PC-9 (cell line): ENCODE data around the gene MXD4. TPM values are rescaled to one million over a fixed set of nuclear protein-coding genes. Genes with fewer than 3 reads are reported as not detected.

Source experiments
- BruUV-seq: library from RNA; stranded (reverse); fragments of 400-500 nt; replicated peaks from 2 replicates; lab custom pipeline; 2021; lab: Mats Ljungman, UMichigan
- CTCF ChIA-PET: fragments of 300-600 bp; sonication (Branson Sonifier 250); formaldehyde crosslinking; loops from one replicate; lab custom pipeline; 2022; ENCODE audit warnings: antibody characterized with exemption; lab: Charles Lee
- POLR2A ChIA-PET: fragments of 300-600 bp; sonication (Branson Sonifier 250); formaldehyde crosslinking; loops from one replicate; lab custom pipeline; 2022; ENCODE audit warnings: antibody characterized with exemption; ENCODE audit not compliant: unreplicated experiment; lab: Charles Lee
- DNase-seq, 2 experiments: peaks; one replicate each; pipeline versions ENCODE4 v3.0.0 to v3.0.0-alpha.2; 2015 to 2022; ENCODE audit warnings: mixed read lengths in 1 of 2
- H2AFZ ChIP-seq: fragments of 200-600 bp; sonication (generic); 2 replicates; pipeline ENCODE4 v1.8.1; 2017; ENCODE audit warnings: antibody characterized with exemption
- H3F3A ChIP-seq: fragments of 200-600 bp; sonication (generic); 2 replicates; pipeline ENCODE4 v1.8.1; 2017; ENCODE audit warnings: antibody characterized with exemption, mild to moderate bottlenecking, low read depth; ENCODE audit not compliant: insufficient read depth
- H3K27ac ChIP-seq: fragments of 200-600 bp; sonication (generic); 2 replicates; pipeline ENCODE4 v1.6.1; 2016; ENCODE audit warnings: mixed run types
- H3K27me3 ChIP-seq: fragments of 200-600 bp; sonication (generic); 2 replicates; pipeline ENCODE4 v1.6.1; 2016; ENCODE audit warnings: low read depth, mixed run types; ENCODE audit not compliant: insufficient read depth
- H3K36me3 ChIP-seq: fragments of 200-600 bp; sonication (generic); 2 replicates; pipeline ENCODE4 v1.6.1; 2016; ENCODE audit warnings: low read depth, mixed run types
- H3K4me1 ChIP-seq: fragments of 200-600 bp; sonication (generic); replicated peaks from 2 replicates; pipeline ENCODE4 v1.6.1; 2016; ENCODE audit warnings: mixed run types; ENCODE audit not compliant: insufficient read depth
- H3K4me2 ChIP-seq: fragments of 200-600 bp; sonication (generic); 2 replicates; pipeline ENCODE4 v1.6.1; 2017; ENCODE audit warnings: mixed run types
- H3K4me3 ChIP-seq: fragments of 200-600 bp; sonication (generic); 2 replicates; pipeline ENCODE4 v1.6.1; 2016; ENCODE audit warnings: mixed run types
- H3K79me2 ChIP-seq: fragments of 200-600 bp; sonication (generic); 2 replicates; pipeline ENCODE4 v1.6.1; 2017; ENCODE audit warnings: low read depth, mixed run types
- H3K9me2 ChIP-seq: fragments of 200-600 bp; sonication (generic); 2 replicates; pipeline ENCODE4 v1.8.1; 2017; ENCODE audit warnings: mild to moderate bottlenecking; ENCODE audit not compliant: insufficient read depth
- H3K9me3 ChIP-seq: fragments of 200-600 bp; sonication (generic); 2 replicates; pipeline ENCODE4 v1.8.1; 2016; ENCODE audit warnings: low read depth; ENCODE audit not compliant: insufficient read depth
- H4K20me1 ChIP-seq: fragments of 200-600 bp; sonication (generic); 2 replicates; pipeline ENCODE4 v1.8.1; 2017; ENCODE audit not compliant: insufficient read depth
- CTCF ChIP-seq: fragments of 200-600 bp; sonication (generic); conservative IDR thresholded peaks from 2 replicates; pipeline ENCODE4 v1.6.1; 2017; ENCODE audit warnings: mixed run types, antibody characterized with exemption, mild to moderate bottlenecking, moderate library complexity
- EZH2 ChIP-seq: fragments of 200-600 bp; sonication (generic); IDR thresholded peaks from 2 replicates; pipeline ENCODE4 v1.8.0; 2017; ENCODE audit warnings: antibody characterized with exemption, low read depth
- intact Hi-C: fragments of 100-400 bp; cut with micrococcal nuclease; formaldehyde crosslinking; loops from one replicate; pipeline ENCODE4 v1.10.0; 2022; ENCODE audit not compliant: unreplicated experiment
- total RNA-seq: library from RNA; stranded (reverse); gene quantifications from 2 replicates; pipeline ENCODE4 v1.2.3, GENCODE V29; 2021

The MXD4 gene
- total RNA-seq, 1 experiment from 2014 or later = 37.0 TPM

DNA sequence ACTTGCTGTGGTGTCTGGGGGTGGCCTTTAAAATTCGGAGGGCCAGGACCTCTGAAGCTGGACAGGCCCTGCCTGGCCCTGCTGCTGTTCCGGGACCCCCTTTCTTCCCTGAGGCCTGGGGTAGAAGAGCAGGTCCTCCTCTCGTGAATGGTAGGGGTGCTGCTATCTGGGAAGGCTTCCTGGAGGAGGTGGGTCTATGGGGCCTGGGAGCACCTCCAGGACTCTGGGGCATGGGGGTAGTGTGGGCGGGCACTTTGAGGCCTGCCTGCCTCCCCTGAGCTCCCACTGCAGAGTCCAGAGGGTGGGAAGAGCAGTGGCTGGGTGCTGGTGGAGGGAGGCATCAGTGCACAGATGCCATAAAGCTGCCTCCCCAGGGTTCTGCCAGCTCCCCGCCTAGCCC, 4.9 kb upstream of the MXD4 start:
- Histone ChIP-seq H3K4me1 (peaks cover 3% of the 10 kb centered on the region; the same call in 1 of the 2 replicates), H3K27ac (no peak overlapping the region), H3K36me3 (no peaks in the 10 kb centered on the region), H4K20me1 (no peaks in the 10 kb centered on the region), H3K27me3 (peaks cover 45% of the 10 kb centered on the region), H2AFZ (no peak overlapping the region), H3K4me2 (no peak overlapping the region), H3K79me2 (no peaks in the 10 kb centered on the region), H3F3A (no peaks in the 10 kb centered on the region), H3K4me3 (no peak overlapping the region), H3K9me3 (no peaks in the 10 kb centered on the region), H3K9me2 (no peaks in the 10 kb centered on the region)
- no TSS peak for BruUV-seq
- TF ChIP-seq CTCF (no peak), EZH2 (no peak)
- POLR2A ChIA-PET = no interaction called here
- CTCF ChIA-PET = no interaction called here
- intact Hi-C loops = no loop called here
- DNase-seq = no peak

DNA sequence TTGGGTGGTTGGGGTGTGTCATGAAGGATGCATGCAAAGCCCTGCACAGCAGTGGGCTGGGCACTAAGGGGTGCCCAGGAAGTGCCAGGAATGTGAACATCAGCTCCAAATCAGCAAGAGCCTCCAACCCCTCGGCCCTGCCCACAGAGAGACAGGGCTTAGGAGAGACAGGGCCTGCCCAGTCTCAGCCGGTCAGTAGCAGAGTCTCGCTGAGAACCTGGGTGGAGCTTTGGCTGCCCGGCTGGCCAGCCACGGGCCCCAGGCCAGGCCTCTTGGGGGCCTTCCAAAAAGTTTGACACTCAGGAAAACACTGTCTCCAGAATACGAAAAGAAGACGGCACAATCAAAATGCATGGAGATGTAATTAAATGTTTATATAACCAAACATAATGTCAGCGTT, 4.3 kb upstream of the MXD4 start:
- no peak overlapping the region for H3K4me2 ChIP-seq
- no peaks in the 10 kb centered on the region for H3K9me3 ChIP-seq
- H3K4me3 ChIP-seq = no peak overlapping the region
- no TSS peak for BruUV-seq
- H3K9me2 ChIP-seq = no peaks in the 10 kb centered on the region
- no peaks in the 10 kb centered on the region for H3K79me2 ChIP-seq
- ChIA-PET POLR2A (no interaction called here), CTCF (no interaction called here)
- H3K36me3 ChIP-seq = no peaks in the 10 kb centered on the region
- H3K27me3 ChIP-seq = peaks cover 38% of the 10 kb centered on the region
- DNase-seq = no peak
- no peak for TF ChIP-seq CTCF
- TF ChIP-seq EZH2 = no peak
- H2AFZ ChIP-seq = no peak overlapping the region
- no peak overlapping the region for H3K27ac ChIP-seq
- peaks cover 3% of the 10 kb centered on the region; the same call in 1 of the 2 replicates for H3K4me1 ChIP-seq
- no peaks in the 10 kb centered on the region for H3F3A ChIP-seq
- intact Hi-C loops = no loop called here
- H4K20me1 ChIP-seq = no peaks in the 10 kb centered on the region

- intact Hi-C loops = no loop called here
- no peaks in the 10 kb centered on the region for H3K9me2 ChIP-seq
- POLR2A ChIA-PET = no interaction called here
- H3K9me3 ChIP-seq = no peaks in the 10 kb centered on the region
- H3K4me3 ChIP-seq = no peak overlapping the region
- no peak overlapping the region for H3K4me2 ChIP-seq
- no TSS peak for BruUV-seq
- H3K27me3 ChIP-seq = peaks cover 35% of the 10 kb centered on the region
- H3K36me3 ChIP-seq = no peaks in the 10 kb centered on the region
- DNase-seq = no peak
- H2AFZ ChIP-seq = no peak overlapping the region
- H3K79me2 ChIP-seq = no peaks in the 10 kb centered on the region
- H4K20me1 ChIP-seq = no peaks in the 10 kb centered on the region
- TF ChIP-seq EZH2 (no peak), CTCF (no peak)
- H3K27ac ChIP-seq = no peak overlapping the region
- CTCF ChIA-PET = no interaction called here
- no peaks in the 10 kb centered on the region for H3F3A ChIP-seq
- peaks cover 9% of the 10 kb centered on the region; the same call in 1 of the 2 replicates for H3K4me1 ChIP-seq
These were observed 3.5 kb upstream of the MXD4 start for GRCh38 chr4:2265113-2266110.
